Lung microvascular endothelial cell (primary cell): ENCODE data around the gene TYW5. TPM values are rescaled to one million over a fixed set of nuclear protein-coding genes. Genes with fewer than 3 reads are reported as not detected.

Source experiments
- DNase-seq, 2 donors: peaks; one replicate each; pipeline versions ENCODE4 v3.0.0 to v3.0.0-alpha.2; 2010; ENCODE audit warnings: low read depth in 2 of 2
- total RNA-seq: library from RNA; depleted of rRNA; stranded (reverse); fragments of >200 nt; gene quantifications from 2 replicates; pipeline ENCODE4 v1.2.1, GENCODE V29; 2014

TYW5 gene, protein sequence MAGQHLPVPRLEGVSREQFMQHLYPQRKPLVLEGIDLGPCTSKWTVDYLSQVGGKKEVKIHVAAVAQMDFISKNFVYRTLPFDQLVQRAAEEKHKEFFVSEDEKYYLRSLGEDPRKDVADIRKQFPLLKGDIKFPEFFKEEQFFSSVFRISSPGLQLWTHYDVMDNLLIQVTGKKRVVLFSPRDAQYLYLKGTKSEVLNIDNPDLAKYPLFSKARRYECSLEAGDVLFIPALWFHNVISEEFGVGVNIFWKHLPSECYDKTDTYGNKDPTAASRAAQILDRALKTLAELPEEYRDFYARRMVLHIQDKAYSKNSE
- total RNA-seq: 3.3 and 4.4 TPM in 2 replicates

DNA sequence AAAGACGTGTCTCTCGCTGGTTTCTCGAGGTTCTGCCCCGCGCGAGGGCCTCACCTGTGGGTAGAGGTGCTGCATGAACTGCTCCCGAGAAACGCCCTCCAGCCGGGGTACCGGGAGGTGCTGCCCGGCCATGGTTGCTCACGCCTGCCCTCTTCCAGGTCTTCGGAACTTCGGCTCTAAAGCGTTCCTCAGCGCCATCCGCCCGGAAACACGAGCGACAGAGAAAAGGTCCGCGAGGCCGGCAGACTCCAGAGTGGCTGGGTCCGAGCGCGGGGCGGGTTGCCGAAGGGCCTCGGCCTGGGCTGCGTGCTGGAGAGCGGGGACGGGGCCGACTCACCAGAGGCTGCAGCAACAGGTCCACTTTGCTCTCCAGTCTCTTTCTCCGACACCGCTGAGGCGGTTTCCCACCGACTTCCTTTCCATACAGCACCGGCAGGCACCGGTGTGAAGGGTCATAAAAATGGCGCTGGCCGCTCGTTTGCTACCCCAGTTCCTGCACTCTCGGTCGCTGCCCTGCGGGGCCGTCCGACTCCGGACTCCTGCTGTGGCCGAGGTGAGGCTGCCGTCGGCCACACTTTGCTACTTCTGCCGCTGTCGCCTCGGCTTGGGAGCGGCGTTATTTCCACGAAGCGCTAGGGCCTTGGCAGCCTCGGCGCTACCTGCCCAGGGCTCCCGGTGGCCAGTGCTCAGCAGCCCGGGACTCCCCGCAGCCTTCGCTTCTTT is at the start of gene TYW5, which contains the start of gene MAIP1:
Gene TYW5 (minus strand): TSS at position 153 of the 723 bp plus-strand sequence. CDS start 21 bp downstream, at position 132.
Gene MAIP1 (plus strand): TSS at position 244 of the 723 bp plus-strand sequence. CDS start 217 bp downstream, at position 461.
- DNase-seq: peak; percentile 84 to 85

DNA sequence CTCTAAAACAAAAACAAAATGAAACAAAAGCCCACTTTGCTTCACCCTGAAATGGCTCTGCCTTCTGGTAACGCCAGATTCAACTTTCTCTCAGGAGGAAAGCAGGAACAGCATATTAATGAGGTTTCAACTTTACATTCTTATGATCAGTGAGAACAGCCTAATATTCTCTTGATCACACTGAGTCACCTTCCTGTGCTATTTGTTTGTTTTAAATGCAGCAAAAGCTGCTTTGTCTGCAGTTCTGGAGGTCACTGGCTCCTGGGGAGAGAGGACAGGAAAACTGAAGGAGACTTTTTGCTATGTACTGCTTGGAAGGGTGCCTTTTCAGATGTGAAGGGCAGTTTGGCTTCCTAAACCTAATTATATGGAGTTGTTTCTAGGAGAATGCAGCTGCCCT is 48.2 kb upstream of the TYW5 start:
- peak in 1 of 2 donors; percentile 74 for DNase-seq

DNA sequence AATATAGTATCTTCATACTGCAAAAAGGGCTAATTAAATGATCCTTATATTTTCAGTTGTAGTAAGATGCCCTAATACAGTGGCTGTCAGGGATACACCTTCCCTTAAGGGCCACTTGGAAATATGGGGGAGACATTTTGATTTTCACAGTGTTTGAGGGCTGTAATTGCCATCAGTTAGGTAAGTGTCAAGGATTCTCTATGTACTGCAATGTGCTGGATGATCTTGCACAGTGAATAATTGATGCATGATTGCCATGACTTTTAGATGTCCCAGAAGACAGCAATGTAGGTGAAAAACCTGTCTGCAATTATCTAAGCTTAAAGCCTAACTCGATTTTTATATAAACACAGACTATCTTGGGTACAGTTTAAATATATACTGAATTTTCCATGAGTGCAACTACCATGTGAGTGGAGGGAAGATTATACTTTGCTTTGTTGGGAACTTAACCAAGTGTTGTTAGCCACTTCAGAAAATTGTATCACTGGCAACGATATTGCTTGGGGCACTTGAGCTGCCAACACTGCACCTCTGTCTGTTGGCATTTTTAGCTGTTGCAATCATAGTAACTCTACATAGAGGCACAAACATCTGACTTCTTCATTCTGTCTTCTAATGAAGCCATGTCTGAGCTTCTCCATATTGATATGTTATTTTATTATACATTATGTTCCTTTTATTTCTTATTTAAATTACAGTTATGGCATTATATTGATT is 45.3 kb upstream of the TYW5 start:
- DNase-seq: no peak

DNA sequence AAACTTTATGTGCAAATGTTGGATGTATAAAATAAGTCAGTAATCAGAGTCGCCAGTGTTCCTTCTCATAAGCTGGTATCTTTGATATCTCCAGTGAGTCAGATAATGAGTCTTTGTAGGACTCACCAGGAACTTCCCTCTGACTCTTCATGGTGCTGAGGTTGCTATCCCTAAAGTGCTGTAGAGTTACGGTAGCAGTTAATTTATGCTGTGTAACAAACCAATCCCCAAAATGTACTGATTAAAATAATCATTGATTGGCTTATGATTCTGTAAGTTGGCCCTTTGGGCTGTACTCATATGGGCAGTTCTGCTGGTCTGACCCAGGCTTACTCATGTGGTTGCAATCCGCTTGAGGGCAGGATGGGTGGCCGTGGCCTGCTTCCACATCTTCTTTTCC is 43.9 kb upstream of the TYW5 start:
- DNase-seq: no peak

DNA sequence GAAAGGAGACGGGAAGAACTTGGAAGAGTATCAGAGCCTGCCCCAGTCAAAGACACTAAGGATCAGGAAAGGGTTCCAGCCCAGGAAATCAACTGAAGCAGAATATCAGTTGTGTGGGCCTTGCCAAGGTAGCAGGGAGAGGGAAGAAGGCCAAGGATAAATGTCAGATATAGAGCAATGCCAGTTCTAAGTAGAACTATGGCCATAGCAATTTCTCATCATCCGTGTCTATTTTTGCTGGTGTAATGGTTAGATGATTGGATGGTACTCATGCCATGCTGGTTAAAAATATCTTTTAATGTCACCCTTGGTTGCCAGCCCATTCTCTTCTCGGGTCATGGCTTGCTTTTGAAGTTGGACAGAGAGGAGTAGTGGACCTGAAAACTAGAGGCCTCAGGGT is 42.0 kb upstream of the TYW5 start:
- no peak for DNase-seq

DNA sequence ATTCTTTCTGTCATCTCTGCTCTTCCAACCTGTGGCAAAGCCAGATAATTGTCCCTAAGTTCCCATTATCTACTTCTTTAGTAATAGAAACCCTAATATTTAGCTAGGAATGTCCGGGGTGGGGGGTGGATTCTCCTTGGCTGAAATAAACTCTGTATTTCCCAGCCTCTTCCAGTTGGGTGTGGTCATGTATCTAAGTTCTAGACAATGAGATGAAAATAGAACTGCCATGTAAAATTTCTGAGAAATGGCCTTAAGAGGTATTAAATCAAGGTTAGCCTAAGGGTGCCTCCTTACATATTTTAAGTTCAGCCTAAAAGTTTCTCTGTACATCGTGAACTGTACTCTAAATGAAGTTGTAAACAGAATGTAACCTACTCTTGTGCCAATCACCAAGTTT is 39.6 kb upstream of the TYW5 start:
- DNase-seq: no peak

DNA sequence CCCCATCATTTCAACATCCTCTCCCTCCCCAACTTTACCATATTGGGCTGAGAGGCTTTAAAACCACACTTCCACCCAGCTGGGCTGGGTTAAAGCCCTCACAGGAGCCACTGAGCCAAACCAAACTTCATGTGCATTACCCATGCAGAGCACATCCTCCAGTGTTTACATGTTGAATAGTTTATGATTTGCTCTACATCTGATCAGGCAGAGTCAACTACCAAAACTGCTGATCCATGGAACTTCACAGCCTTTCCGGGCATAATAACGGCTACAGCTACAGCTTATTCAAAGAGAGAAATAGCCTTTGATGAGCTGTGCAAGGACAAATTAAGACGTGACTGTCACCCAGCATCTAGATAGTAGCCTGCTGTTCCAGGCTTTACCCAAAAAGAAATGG is 39.1 kb upstream of the TYW5 start:
- no peak for DNase-seq

DNA sequence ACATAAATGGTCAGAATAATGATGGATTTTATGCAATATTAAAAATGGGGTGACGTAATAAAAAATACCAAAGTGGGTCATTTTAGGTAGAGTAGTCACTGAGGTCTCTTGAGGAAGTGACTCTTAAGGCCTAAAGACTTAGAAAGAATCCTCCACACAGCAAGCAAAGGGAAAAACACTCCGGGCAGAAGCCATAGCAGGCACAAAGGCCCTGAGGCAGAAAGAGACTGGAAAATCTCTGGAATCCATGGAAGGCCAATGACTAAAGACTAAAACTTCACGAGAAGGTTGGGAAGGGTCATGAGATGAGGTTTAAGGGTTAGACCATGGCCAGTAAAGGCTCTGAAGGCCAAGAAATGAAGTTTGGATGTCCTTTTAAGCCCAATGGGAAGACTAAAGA is 37.0 kb upstream of the TYW5 start:
- DNase-seq: no peak

DNA sequence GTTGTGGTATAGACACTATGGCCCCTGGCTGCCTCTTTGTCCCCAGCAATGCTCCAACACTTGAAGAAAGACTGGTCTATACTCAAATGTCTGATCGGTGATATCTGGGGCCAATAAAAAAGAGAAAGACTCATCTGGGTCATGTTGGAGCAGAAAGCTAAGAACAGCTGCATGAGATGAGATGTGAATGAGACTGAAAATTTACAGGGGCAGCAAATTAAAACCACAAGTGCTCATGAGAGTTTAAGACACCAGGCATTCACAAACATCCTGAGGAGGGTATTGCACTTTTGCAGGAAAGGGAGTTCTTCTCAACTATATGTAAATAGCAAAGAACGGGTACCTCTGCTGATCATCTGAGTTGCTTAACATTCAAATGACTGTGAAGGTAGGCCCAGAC is 36.4 kb upstream of the TYW5 start:
- DNase-seq: no peak

DNA sequence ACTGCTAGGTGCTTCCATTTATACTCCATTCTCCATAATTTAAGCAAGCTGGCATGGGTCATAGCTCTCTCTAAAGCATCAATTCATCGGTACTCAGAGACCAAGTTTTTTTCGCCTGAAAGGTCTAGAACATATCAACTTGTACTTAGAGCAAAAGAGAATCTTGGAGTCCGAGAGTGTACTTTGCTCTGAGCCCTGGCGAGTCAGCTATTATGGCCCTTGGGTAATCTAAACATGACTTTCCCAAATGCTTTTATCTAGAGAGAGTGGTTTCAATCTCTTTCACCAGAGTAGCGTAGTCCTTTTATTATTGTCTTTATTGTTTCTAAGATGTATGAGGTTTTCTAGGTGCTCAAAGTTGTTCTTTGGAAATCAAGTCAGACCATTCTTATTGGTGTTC is 34.5 kb upstream of the TYW5 start:
- DNase-seq: no peak

DNA sequence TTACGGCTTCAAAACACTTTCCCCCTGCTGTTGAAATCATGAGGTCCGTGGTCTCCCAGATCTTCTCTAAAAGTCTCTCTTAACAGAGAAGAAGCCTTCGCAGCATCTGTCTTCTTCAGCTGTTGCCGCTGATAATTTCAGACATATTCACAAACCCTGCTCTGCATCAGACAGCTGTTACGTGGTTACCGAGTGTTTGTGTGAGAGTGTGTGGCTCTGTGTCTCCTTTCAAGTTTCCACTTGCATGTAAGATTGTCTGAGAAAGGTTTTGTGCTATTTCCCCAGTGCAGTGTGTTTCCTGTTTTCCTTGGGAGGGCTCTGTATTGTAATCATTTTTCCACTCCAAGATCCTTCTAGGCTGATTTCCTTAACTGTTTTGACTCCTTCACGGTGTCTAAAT is 32.9 kb upstream of the TYW5 start:
- DNase-seq: peak in 1 of 2 donors; percentile 83

DNA sequence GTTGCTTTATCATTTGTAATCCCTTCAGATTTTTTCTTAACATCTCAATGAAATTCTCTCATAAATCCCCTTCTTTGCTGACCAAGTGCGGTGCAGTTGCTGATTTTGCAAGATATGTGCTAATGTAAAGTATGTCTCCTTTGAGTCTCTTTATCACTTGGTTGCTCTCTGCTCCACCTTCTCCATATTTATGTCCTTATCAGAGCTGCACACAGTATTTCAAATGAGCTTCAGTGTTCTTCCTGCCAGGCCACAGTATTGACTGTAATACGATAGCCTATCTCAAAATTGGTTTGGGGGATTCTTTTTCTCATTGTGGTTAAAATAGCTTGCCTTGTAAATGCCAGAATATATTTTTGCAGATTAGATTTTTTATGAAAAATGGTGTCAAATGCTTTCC is 32.3 kb upstream of the TYW5 start:
- no peak for DNase-seq

DNA sequence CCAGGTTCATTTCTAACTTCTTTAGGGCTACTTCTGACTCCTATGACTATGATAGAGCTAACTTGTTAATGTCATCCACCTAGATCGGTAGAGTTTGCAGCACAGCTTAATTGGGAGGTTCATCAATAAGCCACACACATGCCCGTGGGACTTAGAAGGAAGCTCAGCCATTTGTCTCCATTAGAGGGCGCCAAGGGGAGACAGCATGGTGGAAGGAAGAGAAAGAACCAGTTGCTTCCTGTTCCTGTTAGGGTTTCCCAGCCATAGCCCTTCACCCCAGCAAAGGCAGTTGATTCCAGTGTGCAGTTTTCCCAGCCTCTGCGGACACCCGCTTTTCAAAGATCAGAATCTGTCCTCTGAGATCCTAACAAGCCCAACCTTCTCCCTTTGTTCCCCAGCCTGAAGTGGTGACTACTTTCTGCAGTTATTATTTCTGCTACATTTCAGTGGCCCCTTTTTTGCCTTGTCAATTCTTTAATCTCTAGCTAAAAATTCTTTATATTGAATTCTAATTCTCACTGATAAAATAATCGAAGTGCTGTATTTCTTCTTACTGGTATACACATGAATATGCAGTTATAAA is 30.4 kb upstream of the TYW5 start:
- peak; percentile 39 to 66 for DNase-seq

DNA sequence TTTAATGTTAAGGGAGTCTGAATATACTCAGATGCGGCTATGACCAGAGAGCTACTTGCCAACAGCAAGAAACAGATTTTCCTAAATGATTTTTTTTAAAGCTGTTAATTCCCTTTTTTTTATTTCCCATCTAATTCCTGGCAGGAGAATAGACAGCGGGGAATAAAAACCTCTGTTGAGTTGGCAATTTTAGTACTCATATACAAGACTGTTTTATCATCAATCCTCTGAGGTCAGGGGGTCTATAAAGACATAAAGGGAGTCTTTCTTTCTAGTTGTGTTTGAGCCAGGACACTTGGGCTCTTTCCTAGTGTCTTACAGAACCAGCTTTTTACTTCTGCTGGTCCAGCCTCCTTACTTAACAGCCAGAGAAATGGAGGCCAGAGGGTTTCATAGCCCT is 29.5 kb upstream of the TYW5 start:
- no peak for DNase-seq

DNA sequence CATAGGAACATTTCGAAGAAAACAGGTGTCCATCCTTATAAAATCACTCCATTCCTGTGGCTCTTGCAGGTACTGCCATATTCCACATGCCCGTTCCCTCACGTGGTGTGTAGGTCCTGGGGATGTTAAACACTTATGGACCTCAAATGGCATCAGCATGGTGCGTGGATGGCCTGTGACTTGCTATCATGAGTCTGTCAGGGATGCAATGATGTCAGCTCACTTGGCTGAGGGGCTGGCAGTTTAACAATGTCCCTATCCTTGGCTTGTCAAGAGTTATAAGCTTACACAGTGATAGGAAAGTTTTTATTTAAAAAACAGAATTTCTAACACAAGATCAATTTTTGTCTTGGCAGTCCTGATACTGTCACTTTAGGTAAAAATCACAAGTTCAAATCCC is 28.9 kb upstream of the TYW5 start:
- DNase-seq: no peak

DNA sequence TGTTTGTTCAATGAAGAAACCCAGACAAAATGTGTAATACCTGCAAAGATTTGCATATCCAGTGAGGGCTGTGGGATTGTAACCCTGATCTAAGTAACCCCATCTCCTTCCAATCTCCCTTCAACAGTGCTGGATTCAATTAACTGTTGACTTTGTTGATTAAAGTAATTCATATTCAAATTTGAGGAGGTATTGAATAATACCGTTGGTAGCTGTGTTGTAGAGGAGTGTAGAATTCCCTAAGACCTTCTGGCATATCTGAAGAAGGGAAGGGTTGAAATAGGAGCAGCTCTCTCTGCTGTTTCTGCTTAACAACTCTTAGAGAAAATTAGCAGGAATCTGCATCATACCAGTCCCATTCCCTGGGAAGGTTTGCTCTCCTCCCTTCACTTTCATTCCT is 28.2 kb upstream of the TYW5 start:
- DNase-seq: no peak

DNA sequence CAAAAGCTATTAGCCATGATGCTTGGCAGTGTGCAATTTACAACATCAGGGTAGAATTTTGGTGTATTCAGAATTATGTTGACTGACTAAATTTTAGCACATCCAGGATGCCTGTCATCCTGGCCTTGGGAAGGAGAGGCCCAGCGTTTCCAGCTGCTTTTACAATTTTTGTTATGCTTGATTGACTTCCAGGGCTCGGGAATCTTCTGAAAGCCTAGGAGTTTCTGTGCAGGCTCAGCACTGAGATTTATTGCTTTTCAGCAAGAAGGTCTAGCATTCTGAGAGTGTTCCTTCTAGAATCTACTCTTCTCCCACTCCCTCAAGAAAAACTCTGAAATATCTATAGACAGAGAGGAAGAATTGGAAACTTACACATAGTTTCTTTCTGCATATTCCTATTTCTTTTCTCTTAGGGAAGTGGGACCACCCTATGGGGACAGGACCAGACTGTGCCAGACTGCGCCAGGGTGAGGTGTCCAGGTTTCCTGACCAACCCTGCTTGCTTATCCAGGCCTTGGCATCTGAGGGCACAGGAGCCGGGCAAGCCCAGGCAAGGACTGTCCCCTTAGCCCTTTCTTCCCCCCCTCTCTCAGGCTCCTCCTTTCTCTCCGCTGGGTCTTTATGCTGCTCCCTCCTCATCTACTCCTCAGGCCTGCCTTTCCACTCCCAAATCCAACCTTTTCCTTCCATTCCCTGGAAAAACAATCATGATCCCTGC is 27.0 kb upstream of the TYW5 start:
- DNase-seq: no peak

DNA sequence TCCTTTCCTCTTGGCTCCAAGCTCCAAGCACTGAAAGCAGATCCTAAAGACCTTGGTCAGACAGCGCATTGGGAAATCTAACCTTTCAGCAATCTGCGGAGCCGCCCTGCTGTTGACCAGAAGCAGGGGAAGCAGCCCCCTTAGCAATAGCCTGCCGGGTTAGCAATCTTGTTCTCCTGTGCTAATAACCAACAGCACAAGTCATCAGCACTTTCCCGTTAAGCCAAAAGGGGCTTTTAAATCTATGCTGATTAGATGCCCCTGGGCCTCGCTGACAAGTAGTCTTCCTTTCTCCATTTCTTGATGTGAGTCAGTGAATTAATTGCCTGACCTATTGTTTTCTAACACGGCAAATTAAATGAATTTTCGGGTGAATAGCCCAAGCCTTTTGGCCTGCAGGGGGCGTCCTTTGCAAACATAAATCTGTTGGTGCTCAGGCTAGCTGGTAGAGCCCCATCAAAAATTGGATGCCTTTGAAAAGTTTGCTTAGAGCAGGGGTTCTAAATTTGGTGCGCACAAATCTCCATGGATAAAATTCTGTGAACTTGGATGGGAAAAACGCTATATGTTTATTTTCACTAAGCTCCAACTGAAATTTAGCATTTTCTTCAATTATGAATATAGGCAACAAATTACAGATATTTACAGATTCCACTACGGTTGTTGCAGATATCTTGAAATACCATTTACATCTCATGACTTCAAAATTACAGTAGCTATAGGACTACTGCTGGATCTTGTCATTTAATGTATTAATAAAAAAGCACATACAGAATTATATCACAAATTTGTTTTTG is 24.7 kb upstream of the TYW5 start:
- peak; percentile 84 to 86 for DNase-seq

DNA sequence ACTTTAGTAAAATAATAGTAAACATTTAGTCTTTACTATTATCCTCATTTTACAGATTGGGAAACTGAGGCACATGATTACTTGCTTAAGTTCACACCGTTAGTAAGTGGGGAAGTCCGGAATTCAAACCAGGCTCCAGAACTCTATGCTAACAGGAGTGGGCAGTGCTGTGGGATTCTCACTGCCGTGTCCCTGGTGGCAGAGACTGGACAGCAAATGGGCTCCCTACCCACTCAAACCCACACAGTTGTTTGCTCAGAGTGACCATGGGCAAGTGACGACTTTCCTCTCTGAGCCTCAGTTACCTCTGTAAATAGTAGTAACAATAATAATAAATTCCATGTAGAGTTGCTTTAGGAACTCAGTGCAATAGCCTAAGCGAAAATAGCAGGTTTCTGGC is 24.1 kb upstream of the TYW5 start:
- DNase-seq: peak; percentile 7 to 20

DNA sequence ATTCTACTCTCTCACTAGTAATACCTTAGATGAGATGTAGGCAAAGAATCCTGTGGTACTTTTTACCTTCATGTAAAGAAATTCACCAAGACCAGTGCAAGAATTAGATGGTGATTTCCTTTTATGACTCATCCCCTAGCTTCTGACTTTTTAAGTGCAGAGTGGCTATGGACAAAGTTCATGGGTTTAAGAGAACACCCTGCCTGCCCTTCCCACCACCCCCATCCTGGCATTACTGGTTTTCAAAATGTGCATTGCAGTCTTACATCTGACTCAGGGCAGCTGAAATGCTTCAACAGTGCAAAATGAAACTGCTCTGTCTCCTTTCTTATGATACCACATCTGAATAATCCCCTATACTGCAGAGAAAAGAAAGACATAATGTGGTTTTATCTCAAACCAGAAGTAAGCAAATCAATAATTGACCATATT is 22.7 kb upstream of the TYW5 start:
- peak in 1 of 2 donors; percentile 44 for DNase-seq
